Epithelial cell of proximal tubule (primary cell): Measurements from ENCODE around the gene ITPKB. TPM values are rescaled to one million over a fixed set of nuclear protein-coding genes. Genes with fewer than 3 reads are reported as not detected.
A peak's percentile ranks its signal among the peaks of the same experiment; 100 is the strongest.

ENCODE experiments used
- DNase-seq: peaks from one replicate; pipeline ENCODE4 v3.0.0-alpha.2; 2011; ENCODE audit warnings: low read depth
- H3K4me3 ChIP-seq: 2 replicates; pipeline ENCODE4 v1.5.1; 2011; ENCODE audit warnings: low read depth, mild to moderate bottlenecking, low read length
- total RNA-seq: library from RNA; depleted of rRNA; stranded (reverse); fragments of >200 nt; gene quantifications from 2 replicates; pipeline ENCODE4 v1.2.3, GENCODE V29; 2015
- TF ChIP-seq, protein P1 (sequence below): conservative IDR thresholded peaks from 2 replicates; pipeline ENCODE4 v1.5.1; 2012; ENCODE audit warnings: low read depth, mild to moderate bottlenecking, low read length

The ITPKB gene
- 4.6 and 5.1 TPM in 2 replicates for total RNA-seq

DNA sequence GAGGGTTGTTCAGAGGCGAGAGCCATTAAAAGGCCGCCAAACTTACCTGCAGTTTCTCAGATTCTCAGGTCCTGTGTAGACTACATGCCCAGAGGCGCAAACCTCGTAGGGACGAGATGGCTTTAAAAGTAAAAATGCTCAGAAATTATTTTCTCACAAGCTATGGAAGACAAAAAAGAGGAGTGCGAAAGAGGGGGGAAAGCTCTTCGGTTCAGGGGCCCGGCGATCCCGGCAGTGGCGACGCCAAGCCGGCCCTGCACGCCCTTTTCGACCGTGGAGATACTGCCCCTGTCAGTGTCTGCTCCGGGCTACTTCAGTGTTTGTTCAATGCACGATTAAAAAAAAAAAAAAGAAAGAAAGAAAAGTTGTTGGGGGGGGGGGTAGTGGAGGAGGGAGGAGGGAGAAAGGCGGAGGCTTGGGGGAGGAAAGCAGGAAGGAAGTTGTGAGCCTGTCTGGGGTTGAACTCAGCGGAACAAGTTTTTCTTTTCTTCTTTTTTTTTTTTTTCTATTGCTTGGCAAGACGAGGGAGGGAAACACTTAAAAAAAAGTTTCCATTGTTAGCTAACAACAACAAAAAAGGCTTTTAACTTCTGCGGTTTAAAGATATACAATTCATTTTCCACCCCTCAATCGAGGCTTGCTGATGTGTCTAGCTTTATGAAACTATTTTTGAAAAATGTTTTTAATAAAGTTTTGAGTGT, at the start of gene ITPKB:
Gene ITPKB (minus strand): TSS at position 288 of the 701 bp plus-strand sequence. CDS start 1,824 bp downstream, outside the sequence.
- TF ChIP-seq, protein P1, sequence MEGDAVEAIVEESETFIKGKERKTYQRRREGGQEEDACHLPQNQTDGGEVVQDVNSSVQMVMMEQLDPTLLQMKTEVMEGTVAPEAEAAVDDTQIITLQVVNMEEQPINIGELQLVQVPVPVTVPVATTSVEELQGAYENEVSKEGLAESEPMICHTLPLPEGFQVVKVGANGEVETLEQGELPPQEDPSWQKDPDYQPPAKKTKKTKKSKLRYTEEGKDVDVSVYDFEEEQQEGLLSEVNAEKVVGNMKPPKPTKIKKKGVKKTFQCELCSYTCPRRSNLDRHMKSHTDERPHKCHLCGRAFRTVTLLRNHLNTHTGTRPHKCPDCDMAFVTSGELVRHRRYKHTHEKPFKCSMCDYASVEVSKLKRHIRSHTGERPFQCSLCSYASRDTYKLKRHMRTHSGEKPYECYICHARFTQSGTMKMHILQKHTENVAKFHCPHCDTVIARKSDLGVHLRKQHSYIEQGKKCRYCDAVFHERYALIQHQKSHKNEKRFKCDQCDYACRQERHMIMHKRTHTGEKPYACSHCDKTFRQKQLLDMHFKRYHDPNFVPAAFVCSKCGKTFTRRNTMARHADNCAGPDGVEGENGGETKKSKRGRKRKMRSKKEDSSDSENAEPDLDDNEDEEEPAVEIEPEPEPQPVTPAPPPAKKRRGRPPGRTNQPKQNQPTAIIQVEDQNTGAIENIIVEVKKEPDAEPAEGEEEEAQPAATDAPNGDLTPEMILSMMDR = no peak
- H3K4me3 ChIP-seq = peak within 1 kb of the TSS; percentile 66
- DNase-seq = no peak

DNA sequence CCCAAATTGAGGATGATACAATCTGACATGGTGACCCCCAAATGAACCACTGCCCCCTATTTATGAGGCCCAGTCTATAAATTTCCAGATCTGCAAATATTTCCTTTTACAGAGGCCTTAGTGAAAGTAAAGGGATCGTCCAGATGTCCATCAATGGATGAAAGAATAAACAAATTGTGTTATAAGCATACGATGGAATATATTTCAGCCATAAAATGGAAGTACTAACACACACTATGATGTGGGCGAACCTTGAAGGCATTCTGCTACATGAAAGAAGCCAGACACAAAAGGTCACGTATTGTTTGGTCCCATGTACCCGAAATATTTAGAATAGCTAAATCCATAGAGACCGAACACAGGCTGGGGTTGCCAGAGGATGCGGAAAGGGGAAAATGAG, 48.6 kb upstream of the ITPKB start:
- TF ChIP-seq, protein P1 = no peak
- DNase-seq = no peak
- H3K4me3 ChIP-seq = no peak overlapping the region

DNA sequence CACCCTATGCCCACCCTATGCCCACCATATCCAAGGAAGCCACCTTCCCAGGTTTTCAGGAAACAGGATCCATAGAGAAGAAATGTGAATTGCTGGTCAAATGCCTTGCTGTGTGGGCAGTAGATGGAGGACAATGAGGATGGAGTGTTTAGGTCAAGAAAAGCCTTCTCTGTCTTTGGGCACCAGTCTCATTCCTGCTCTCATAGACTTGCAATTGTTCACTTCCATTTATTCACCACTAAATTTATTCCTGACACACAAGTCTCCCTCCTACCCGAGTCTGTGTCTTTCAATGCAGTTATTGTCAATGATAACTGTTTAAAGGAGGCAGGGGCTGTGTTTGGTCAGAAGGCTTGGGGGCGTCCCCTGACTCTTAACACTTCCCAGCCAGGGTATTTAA, 48.0 kb upstream of the ITPKB start:
- DNase-seq = no peak
- TF ChIP-seq, protein P1 = no peak
- no peak overlapping the region for H3K4me3 ChIP-seq

DNA sequence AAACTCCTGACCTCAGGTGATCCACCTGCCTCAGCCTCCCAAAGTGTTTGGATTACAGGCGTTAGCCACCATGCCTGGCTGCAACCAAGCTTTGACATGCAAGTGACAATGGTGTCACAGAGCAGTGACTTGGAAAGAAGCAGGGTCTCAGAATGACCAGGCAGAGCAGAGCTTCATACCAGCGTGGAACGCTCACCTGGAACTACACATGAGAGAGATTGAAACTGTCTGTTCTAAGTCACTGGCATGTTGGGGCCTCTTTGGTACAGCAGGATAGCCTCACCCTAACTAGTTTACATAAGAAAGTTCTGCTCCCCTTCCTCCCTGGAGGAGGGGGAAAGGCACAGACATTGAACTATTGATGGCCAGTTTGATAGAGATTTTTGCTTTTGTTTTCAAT, 47.5 kb upstream of the ITPKB start:
- H3K4me3 ChIP-seq = no peak overlapping the region
- TF ChIP-seq, protein P1 = no peak
- no peak for DNase-seq

DNA sequence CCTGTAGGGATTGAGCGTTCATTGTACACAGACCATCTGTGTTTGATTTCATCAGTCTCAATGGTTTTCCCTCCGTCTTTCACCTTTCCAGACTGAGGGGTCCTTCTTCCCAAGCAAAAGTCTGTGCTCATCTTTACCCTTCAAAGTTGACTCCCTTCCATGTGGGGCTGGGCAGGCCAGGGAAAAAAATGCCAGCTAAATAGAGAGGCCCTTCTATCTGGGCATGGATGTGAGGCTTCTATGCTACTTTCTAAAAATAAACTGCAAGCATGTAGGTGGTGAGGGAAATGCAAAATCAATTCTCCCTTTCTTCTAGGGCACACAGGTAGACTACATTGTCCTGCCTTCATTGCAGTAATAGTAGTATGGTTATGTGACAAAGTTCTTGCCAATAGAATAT, 46.7 kb upstream of the ITPKB start:
- no peak for DNase-seq
- no peak overlapping the region for H3K4me3 ChIP-seq
- TF ChIP-seq, protein P1 = no peak

DNA sequence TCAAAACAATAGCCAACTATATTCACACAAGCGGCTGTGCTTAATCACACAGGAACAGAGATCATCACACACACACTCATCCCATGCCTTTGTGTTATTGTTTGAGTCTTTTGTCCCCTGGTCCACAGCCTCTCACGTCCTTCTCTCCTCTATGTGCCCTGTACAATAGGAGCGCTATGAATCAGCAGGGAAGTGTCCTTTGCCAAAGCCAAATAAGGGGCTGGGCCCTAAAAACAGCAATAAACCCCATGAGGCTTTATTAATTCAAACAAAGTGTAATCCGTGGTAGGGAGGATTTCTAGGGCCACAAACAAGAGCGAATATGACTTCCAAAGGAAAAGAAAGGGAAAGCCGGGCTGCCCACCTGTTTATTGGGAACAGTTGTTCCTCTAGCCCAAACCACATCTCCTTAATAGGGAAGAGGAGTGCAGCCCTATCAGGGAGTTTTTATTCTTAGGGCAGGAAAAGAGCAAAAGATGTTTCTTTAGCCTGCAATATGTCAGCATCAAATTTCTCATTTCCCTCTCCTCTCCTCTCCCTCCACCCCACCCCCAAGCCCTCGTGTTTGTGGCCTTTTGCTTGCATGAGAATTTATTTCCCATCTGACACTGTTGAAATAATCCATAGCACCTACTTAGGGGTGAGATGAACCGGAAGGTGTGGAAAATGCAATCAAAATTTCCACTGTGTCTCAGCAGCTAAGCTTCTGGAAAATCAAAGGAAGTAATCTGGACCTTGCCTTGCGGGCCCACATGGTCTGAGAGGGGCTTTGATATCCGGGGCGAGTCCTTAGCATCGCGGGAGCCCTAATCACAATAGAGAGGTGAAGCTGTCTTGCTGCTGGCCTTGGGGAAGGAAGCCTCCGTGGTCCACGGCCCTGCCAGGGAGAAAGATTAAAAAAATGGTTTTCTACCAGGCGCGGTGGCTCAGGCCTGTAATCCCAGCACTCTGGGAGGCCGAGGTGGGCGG, 45.3 kb upstream of the ITPKB start:
- DNase-seq = no peak
- no peak overlapping the region for H3K4me3 ChIP-seq
- TF ChIP-seq, protein P1 = no peak
